AG09309 (cell line): Measurements from ENCODE around the gene CTPS2.

Experiments used
- DNase-seq: peaks from one replicate; pipeline ENCODE4 v3.0.0-alpha.2; 2010; ENCODE audit warnings: low read depth
- H3K4me3 ChIP-seq: 2 replicates; pipeline ENCODE4 v1.5.1; 2011; ENCODE audit warnings: mild to moderate bottlenecking, low read depth, low read length, moderate library complexity; ENCODE audit not compliant: control insufficient read depth
- CTCF ChIP-seq: IDR thresholded peaks from 2 replicates; pipeline ENCODE4 v1.5.1; 2011; ENCODE audit warnings: mild to moderate bottlenecking, low read depth, low read length, inconsistent platforms; ENCODE audit not compliant: insufficient read depth, control insufficient read depth; ENCODE audit errors: missing control alignments

The CTPS2 gene

GRCh38 chrX:16661495-16661894, 51.0 kb downstream of the CTPS2 start:
- no peak for DNase-seq
- H3K4me3 ChIP-seq, result no peak overlapping the region
- TF ChIP-seq CTCF, result no peak

GRCh38 chrX:16659321-16659720, 53.1 kb downstream of the CTPS2 start:
- TF ChIP-seq CTCF, result no peak
- DNase-seq, result no peak
- no peak overlapping the region for H3K4me3 ChIP-seq

- DNase-seq, result no peak
- TF ChIP-seq CTCF, result no peak
Measured at GRCh38 chrX:16658284-16658683, 54.2 kb downstream of the CTPS2 start.

GRCh38 chrX:16654093-16654492, 58.4 kb downstream of the CTPS2 start:
- no peak overlapping the region for H3K4me3 ChIP-seq
- TF ChIP-seq CTCF, result no peak
- no peak for DNase-seq

More at GRCh38 chrX:16658284-16658683, 54.2 kb downstream of the CTPS2 start:
- H3K4me3 ChIP-seq, result no peak overlapping the region

- TF ChIP-seq CTCF, result no peak
Measured at GRCh38 chrX:16653424-16653823, 59.0 kb downstream of the CTPS2 start.

GRCh38 chrX:16651391-16652024, 61.0 kb downstream of the CTPS2 start:
- DNase-seq, result no peak
- TF ChIP-seq CTCF, result no peak
- H3K4me3 ChIP-seq, result no peak overlapping the region

More at GRCh38 chrX:16653424-16653823, 59.0 kb downstream of the CTPS2 start:
- no peak for DNase-seq
- no peak overlapping the region for H3K4me3 ChIP-seq
